ENCODE measurements around the gene ANKRD33B.
"Not testable (repeated sequence)": the region's sequence is repeated elsewhere in the genome, so short reads cannot be mapped to it uniquely, and the experiment has no call there.

The ANKRD33B gene

DNA sequence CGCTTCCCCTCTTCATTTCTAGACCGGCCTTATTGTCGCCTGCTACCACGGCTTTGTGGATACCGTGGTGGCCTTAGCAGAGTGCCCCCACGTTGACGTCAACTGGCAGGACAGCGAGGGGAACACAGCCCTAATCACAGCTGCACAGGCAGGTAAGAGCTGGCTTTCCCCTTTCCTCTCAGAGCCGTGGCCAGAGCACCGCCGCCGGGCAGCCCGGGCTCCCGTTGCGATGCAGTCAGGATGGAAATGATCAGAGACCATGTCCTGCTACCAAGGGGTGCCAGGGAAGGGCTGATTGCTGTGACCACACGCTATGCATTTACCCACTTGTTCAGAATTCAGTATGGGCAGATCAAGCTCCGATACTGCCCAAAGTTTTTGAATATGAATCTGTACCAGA, 54.4 kb downstream of the ANKRD33B start:
- DNase-seq (ENCODE audit: low read depth): no peak

DNA sequence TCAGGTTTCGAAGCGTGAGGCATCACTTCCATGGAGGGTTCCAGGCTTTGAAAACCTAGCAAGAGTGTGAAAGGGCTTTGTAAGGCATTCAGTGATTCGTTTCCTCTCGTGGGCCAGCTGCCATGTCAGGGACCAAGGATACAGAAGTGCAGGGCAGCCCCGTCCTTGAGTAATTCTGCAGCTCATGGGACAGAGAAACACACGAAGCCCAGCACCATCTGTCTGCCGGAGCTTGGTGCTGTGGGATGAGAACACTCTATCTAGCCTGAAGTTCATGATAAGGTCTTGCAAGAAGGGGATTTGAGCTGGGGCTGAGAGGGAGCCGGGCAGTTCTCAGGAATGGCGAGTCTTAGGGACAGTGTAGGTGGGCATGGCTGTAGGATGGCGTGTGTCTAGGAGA, 55.8 kb downstream of the ANKRD33B start:
- DNase-seq (ENCODE audit: low read depth): no peak

DNA sequence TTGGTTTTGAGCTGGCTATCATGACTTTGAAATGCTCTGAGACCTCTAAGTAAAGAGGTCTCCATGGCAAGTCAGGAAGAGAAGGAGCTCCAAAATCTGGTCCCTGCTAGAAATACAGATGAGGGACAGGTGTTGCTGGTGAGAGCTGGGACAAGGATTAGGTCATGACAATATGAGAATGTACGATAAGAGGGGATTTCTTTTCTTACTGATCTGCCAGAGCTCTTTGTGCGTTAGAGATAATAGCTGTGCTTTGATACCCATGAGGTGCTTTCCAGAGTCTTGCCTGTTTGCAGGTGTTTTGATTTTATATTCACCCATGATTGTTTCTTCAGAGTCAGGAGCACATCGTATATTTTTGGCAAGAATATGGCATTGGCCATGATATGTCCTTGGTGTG, 56.5 kb downstream of the ANKRD33B start:
- DNase-seq (ENCODE audit: low read depth): no peak

DNA sequence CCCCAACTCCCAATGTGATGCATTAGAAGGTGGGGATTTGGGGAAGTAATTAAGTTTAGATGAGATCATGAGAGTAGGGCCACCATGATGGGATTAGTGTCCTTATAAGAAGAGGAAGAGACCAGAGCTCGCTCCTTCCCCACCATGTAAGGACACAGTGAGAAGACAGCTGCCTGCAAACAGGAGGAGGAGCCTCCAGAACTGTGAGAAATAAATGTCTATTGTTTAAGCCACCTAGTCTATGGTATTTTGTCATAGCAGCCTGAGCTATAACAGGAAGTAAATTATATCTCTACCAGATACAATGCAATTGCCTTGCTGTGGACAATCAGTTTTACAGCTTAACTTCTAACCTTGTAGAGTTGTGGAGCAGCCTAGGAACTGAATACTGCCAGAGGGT, 58.0 kb downstream of the ANKRD33B start:
- no peak for DNase-seq (ENCODE audit: low read depth)

DNA sequence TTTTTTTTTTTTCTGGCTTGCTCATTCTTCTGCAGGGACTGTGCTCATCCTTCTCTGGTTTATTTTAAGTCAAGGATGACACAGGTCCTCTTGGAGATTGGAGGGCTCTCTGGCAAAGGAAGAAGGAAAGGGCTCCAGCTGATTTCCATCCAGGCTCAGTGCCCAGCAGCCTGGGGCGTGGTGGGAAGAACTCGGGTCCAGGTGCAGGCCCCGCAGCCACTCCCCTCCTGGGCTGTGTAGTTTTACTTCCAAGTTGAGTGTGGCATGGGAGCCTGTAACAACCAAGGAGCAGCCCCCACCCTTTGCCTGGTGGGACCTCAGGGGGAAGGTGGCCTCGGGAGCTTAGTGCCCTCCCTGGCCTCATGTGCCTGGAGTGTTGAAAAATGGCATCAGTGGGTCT, 58.9 kb downstream of the ANKRD33B start:
- DNase-seq (ENCODE audit: low read depth): no peak

DNA sequence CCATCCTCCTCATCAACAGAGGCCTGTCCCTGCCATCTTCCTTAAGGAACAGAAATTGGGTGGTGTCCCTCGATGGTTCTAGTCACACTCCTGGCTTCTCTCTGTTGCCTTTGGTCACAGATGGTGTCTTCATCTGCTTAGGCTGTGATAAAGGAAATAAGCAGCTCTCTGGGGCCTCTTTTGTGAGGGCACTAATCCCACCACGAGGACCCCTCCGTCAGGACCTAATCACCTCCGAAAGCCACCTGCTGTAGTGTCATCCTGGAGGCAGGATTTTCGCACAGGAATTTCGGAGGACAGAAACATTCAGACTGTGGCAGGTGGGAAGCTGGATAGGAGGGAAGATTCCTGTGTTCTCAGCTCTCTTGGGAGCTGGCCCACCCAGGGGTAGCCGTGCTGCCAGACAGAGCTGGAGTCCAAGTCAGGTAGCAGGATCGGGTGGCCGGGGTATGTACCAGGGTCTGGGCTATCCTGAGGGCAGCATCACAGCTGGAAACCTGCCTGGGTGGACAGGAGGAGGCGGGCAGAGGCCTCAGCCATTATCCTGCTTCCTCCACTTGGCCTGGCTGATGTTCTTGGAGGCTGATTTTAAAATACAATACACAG, 59.5 kb downstream of the ANKRD33B start:
- no peak for DNase-seq (ENCODE audit: low read depth)

DNA sequence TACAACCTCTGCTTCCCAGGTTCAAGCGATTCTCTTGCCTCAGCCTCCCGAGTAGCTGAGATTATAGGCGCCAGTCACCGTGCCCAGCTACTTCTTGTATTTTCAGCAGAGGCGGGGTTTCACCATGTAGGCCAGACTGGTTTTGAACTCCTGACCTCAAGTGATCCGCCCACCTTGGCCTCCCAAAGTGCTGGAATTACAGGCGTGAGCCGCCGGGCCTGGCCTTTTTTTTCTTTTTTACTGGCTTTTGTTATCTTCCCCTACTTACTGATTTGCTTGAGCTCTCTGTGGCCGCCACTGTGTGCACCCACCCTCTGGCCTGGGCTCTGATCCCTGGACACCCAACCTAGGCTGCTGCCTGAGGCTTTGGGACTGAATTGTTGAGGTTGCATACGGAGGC, 60.3 kb downstream of the ANKRD33B start:
- DNase-seq (ENCODE audit: low read depth): no peak

DNA sequence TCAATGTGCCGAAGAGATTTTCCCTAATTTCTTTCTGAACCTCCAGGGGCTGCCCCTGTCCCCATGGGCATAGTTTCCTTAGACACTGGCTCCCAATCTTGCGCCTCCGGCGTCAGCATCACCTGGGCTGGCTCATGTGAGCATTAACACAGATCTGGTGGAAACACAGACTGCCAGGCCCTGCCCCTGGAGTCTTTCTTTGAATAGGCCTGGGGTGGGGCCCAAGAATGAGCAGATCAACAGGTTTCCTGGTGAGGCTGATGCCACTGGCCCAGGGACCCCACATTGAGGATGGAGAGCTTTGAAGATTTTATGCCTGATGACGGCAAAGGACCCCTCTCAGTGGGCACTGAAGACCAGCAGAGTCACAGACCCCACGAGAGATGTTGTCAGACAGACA, 60.8 kb downstream of the ANKRD33B start:
- DNase-seq (ENCODE audit: low read depth): no peak

DNA sequence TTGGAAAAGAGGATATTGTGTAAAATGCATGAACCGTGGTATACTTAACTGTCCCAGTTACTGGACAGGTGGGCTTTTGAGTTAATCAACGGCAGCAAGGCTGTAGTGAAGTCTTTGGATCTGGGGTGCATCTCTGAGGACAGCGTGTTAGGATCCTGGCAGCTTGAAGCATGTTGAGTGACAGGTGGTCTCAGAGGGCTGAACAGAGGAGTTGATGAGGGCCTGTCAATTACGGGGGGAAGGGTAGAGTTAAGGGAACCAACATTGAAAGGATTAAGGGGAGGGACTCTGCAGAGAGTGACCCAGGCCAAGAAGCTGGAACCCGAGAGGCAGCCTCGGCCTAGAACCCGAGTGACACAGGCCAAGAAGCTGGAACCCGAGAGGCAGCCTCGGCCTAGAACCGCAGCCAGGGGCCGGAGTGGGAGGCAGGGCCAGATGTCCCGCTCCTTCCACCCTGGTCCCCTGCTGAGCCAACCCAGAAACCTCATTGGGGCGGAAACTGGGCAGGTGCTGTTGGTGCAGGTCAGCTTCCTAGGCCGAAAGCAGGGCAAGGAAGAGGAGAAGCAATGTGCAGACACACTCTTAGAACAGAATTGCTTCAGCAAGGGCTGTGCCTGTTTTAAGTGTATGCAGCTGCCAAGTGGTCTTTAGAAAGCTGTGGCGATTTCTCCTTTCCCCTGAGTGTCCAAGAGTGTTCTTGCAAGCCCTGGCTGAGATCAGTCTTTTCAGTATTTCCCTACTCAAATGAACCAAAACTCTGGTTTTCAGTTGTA, 62.0 kb downstream of the ANKRD33B start:
- DNase-seq (ENCODE audit: low read depth): no peak

DNA sequence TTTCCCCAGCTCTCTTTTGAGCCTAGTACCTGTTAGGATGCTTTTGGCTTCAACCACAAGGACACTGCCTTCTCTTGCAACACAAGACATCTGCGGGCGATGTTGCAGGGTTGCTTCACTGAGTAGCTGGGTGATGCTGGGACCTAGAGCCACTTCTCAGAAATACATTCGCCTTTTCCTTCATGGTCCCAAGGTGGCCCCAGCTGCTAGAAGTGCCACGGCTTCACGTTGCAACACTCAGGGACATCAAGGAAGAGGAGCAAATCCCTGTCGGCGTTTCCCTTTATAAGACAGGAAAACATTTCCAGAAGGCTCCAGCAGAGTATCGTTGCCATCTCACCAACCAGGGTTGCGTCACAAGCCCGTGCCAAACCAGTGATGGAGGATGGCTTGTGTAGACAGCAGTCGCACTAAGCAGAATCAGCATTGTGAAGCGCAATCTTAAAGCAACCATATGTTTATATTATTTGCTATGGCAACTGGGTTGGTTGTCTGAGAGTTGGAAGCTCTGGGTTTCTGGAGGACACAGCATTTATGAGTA, 62.7 kb downstream of the ANKRD33B start:
- no peak for DNase-seq (ENCODE audit: low read depth)

DNA sequence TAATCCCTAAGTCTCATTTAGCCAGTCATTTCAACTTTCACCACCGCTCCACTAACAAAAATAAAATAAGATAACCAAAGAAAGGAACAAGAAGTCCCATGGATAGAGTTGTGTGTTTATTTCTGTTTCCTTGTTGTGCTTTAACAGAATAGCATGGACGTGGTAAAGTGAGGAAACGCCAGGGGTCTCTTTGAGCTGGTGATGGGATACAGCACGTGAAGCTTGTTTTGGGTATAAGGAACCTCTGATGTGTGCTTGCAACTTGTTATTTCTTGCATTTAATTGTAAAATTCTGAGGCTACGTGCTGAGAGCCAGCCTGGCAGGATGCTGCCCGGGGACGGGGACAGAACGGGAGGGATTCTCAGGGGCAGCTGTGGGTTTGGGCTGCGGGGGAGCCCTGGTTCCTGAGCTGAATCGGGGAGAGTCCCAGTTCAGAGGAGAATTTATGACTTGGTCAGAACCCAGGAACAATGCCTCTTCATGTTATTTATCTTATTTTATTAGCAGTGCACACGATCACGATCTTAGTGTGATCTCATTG, 63.4 kb downstream of the ANKRD33B start:
- DNase-seq (ENCODE audit: low read depth): no peak

DNA sequence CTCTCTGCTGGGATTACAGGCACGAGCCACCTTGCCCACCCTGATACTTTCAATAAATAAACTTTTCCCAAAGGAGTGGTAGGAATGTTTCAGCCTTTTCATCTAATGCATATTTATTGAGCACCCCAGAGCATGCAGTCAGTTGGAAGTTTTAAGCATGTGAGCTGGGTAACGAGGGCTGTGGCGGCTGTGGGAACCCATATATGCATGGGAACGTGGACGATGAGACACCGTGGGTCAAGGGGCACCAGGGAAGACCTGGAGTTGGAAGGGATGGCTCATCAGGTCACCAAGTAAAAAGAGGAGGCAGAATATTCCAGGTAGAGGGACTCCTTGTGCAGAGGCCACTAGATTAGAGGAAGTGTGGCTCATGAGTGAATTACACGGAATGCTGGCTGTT, 64.7 kb downstream of the ANKRD33B start:
- no peak for DNase-seq (ENCODE audit: low read depth)

DNA sequence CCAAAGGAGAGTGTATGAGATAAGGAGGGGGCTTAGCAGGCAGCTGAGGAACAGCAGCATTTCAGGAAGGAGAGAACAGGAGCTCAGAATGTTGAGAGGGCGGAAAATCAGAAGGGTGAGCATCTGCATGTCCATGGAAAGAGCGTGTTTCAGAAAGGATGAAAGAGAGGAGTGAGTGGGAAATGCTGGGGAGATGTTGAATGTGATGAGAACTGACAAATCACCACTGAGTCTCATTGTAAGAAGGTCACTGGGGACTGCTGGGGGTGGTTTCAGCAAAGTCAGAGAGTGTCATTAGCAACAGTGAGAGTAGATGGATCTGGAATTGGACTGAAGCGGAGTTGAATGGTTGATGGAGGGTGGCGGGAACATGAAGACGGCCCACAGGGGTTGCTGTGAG, 65.8 kb downstream of the ANKRD33B start:
- no peak for DNase-seq (ENCODE audit: low read depth)

DNA sequence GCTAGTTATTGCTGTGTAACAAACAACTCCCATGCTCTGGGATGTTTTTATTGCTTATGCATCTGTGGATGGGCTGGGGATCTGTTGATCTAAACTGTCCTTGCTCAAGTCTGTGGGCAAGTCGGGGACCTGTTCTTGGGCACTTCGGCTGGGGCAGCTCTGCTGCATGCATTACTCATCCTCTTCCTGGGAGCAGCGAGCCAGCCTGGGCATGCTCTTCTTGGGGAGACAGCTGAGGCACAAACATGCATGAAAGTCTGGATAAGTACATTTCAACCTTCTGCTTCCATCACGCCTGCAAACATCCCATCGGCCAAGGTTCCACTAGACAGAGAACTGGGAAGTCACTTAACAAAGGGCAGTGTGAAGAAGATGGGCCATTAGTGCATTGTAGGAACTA, 66.3 kb downstream of the ANKRD33B start:
- no peak for DNase-seq (ENCODE audit: low read depth)

DNA sequence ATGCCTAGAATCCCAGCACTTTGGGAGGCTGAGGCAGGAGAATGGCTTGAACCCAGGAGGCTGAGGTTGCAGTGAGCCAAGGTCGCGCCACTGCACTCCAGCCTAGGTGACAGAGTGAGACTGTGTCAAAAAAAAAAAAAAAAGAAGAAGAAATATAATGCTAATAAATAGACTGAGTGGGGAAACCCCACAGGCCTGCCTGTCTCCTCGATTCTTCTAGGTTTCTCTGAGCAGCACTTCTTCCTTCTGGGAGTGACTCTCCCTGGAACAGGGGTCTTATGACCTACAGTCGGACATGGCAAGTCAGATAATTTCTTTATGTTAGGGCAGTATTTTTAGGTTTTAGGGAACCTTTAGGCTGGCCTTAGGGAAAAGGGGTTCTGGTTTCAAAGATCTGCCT, 66.9 kb downstream of the ANKRD33B start:
- not testable (repeated sequence) for DNase-seq (ENCODE audit: low read depth)

DNA sequence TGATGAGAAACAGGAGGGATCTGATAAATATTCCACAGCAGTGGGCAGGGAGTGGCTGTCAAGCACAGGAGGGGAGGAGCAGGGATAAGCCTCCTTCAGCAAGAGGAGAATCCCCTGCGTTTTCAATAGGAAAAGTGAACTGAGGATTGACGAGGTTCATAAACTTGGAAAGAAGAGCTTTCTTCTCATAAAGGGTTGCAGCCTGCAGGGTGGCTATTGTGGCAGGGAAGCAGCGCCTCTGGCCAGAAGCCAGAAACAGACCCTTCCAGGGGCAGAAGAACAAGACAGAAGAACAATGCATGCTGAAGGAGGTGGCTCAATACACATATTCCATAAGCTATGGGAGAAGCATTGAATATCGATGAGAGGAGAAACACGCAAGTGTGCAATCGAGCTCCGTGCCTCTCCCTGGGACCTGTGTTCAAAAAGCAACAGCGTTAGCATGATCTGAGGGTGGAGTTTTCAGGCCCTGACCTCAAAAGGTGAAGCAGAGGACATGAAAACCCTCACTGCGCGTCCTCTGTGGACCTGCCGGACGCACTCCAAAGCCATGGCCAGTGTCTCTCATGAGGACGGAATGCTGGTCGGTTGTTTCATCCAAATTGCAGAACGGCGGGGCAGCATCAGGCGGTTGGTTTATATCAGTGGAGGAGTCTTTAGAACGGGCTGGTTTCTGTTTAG, 67.6 kb downstream of the ANKRD33B start:
- DNase-seq (ENCODE audit: low read depth): no peak

DNA sequence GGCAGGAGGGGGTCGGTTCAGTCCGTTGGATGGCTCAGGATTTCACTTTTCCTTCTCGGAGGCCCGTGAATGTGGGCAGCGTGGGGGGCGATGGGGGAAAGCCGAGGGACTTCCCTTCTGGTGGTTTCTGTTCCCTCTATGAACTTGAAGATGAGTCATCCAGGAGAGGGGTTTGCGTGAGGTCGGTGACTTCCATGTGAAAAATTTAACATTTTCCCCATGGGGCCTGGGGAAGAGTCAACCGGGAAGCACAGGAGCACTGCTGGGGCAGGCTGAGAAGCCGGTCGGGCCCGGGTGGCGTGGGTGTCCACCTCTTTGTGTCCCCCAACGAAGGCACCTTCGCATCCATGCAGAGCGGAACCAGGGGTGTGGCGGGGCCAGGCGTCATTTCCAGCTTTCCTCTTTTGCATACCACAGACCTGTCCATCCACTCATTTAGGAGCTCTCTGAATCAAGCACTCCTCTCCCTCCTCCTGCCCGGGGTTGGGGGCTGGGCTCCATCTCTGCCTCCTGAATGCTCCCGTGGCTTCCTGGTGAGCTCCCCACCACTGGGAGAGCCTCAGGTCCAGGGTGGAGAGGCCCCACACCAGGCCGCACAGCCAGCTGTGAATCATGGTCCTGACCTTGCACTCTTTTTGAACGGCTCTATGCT, 68.4 kb downstream of the ANKRD33B start:
- DNase-seq (ENCODE audit: low read depth): no peak

DNA sequence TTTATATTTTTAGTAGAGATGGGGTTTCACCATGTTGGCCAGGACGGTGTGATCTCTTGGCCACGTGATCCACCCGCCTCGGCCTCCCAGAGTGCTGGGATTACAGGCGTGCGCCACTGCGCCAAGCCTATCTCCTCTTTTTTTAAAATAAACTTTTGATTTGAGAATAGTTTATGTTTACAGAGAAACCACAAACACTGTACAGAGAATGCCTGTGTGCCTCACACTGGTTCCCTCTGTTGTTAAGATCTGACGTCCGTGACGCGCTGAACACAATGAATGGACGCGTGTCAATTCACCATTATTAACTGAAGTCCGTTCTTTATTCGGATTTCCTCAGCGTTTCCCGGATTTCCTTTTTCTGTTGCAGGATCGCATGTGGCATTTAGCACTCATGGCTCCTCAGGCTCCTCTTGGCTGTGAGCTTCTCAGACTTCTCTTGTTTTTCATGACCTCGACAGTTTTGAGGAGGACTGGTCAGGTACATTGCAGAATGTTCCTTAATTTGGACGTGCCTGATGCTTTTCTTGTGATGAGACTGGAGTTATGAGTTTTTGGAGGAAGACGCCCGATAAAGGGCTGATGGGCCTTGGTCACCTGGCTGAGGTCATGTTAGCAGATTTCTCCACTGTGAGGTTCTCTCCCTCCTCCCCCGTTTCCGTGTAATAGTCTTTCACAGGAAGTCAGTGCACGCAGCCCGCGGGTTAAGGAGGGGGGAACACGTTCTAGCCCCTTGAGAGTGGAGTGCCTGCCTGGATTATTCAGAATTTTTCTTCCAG, 69.6 kb downstream of the ANKRD33B start:
- DNase-seq (ENCODE audit: low read depth): no peak

DNA sequence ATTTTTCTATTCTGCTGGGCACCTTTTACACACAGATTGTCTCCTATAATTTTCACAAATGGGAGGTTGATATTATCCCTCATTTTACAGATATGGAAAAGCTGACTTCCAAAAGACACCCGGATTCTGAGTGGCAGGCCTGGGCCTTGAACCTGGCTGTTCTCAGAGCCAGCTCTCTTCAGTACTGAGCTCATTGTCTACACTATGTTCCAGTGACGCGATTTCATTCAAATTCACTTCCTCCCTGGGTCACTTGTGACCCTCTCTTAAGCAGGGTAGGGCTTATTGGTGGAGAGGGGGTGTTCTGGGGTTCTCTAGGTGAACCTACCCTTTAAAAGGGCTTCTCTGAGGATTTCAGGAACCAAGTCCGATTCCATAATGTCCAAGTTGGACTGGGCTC, 70.2 kb downstream of the ANKRD33B start:
- no peak for DNase-seq (ENCODE audit: low read depth)

DNA sequence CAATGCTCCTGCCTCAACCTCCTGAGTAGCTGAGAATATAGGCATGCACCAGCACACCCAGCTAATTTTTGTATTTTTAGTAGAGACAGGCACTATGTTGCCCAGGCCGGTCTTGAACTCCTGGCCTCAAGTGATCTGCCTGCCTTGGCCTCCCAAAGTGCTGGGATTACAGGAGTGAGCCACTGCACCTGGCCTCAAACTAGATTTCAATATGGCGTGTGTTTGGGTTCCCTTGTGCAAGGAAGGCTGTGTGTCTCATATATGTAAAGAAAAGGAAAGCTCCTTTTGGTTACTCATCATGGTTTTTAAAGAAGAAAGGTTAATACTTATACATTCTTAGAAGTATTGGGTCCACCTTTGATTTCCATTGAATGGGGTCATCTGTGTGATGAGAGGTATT, 70.7 kb downstream of the ANKRD33B start:
- DNase-seq (ENCODE audit: low read depth): no peak

DNA sequence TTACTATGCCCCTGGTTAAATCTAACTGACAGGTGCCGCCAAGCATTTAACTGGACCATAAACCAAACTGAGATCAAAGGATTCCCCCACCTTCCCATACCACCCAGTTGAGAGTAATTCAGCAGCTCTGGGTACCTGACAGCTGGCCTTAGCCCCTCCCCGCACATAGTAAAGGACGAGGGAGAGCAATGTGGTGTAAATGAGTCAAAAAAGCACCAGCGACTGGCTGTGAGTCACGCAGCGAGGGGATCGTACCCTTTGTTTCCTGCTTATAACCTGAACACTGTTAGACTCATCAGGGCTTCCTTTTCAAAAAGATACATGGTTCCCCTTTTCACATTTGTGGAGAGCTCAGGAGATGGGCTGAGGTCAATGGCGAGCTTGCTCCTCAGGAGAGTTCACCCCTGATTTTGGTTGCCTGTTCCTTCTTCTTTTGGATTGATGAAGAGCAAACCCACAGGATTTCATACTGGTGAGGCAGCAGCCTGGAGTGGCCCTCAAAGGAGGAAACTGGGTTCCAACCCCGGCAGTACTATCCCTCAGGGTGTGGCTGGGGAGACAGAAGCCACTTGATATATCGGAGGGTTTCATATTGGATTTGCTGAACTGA, 71.5 kb downstream of the ANKRD33B start:
- no peak for DNase-seq (ENCODE audit: low read depth)

All from T follicular helper cell (primary cell).